LNCAP (cell line): ENCODE data around the gene CHRNA4.

Experiments used
- TF ChIP-seq, protein P1 (sequence below): fragments of 450-650 bp; IDR thresholded peaks from 2 replicates; pipeline ENCODE4 v1.5.1; 2017; ENCODE audit warnings: mild to moderate bottlenecking

CHRNA4 gene

DNA sequence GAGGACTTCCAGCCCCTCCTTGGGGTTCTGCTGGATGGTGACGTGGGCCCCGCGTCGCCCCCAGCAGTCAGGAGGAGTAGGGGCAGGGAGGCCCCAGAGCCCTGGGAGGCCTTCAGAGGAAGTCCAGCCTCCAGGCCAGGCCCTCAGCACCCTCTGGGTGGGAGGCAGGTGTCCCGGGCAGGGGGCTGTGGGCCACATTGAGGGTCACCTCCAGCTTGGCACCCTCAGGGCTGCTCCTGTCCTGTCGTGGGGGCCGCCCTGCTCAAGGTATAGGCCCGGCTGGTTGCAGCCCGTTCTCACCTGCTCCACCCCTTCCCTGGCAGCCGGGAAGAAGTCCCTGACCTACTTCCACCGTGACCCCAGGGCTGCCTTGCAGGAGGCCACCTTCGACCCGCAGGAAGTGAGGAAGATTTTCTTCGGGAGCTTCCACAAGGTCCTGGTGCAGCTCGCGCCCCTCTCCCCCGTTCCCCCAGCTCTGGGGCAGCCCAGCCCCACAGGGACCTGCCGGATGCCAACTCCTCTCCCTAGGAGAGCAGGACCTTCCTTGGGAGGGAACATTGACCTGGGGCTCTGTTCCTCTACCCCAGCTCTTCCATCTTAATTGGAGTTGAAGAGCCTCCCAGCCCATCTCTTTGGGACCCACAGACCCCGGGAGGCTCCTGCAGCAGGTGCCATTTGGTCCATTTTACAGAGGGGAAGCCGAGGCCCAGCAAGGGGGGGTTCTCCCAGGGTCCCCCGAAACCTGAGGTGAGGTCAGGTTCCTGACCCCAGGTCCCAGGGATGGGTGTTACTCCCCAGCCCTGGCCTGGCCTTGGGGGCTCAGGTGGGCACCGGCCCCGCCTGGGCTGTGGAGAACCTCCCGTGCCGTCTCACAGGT is 41.7 kb downstream of the CHRNA4 start:
- TF ChIP-seq, protein P1, sequence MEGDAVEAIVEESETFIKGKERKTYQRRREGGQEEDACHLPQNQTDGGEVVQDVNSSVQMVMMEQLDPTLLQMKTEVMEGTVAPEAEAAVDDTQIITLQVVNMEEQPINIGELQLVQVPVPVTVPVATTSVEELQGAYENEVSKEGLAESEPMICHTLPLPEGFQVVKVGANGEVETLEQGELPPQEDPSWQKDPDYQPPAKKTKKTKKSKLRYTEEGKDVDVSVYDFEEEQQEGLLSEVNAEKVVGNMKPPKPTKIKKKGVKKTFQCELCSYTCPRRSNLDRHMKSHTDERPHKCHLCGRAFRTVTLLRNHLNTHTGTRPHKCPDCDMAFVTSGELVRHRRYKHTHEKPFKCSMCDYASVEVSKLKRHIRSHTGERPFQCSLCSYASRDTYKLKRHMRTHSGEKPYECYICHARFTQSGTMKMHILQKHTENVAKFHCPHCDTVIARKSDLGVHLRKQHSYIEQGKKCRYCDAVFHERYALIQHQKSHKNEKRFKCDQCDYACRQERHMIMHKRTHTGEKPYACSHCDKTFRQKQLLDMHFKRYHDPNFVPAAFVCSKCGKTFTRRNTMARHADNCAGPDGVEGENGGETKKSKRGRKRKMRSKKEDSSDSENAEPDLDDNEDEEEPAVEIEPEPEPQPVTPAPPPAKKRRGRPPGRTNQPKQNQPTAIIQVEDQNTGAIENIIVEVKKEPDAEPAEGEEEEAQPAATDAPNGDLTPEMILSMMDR: no peak

- TF ChIP-seq, protein P1: no peak
These were observed 42.6 kb downstream of the CHRNA4 start for GRCh38 chr20:63318391-63319163.

- TF ChIP-seq, protein P1: no peak
These were observed 43.4 kb downstream of the CHRNA4 start for GRCh38 chr20:63317601-63318291.

GRCh38 chr20:63317061-63317460 is 44.1 kb downstream of the CHRNA4 start:
- TF ChIP-seq, protein P1: no peak

DNA sequence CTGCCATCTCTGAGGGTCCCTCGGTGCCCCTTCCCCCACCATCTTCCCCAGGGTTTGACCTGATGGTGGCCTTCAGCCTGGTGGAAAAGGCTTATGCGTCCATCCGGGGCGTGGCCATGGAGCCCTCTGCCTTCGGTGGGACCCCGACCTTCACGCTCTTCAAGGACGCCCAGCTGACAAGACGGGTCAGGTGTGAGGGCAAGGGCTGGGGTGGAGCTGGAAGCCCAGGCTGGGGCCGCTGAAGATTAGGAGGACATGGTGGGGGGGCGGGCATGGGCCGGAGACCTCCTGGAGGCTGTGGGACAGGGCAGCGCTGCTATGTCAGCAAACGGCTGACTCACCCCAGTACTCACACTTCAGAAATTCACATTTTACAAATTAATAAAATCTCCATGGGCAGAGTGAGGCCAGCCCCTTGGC is 44.6 kb downstream of the CHRNA4 start:
- TF ChIP-seq, protein P1: no peak

DNA sequence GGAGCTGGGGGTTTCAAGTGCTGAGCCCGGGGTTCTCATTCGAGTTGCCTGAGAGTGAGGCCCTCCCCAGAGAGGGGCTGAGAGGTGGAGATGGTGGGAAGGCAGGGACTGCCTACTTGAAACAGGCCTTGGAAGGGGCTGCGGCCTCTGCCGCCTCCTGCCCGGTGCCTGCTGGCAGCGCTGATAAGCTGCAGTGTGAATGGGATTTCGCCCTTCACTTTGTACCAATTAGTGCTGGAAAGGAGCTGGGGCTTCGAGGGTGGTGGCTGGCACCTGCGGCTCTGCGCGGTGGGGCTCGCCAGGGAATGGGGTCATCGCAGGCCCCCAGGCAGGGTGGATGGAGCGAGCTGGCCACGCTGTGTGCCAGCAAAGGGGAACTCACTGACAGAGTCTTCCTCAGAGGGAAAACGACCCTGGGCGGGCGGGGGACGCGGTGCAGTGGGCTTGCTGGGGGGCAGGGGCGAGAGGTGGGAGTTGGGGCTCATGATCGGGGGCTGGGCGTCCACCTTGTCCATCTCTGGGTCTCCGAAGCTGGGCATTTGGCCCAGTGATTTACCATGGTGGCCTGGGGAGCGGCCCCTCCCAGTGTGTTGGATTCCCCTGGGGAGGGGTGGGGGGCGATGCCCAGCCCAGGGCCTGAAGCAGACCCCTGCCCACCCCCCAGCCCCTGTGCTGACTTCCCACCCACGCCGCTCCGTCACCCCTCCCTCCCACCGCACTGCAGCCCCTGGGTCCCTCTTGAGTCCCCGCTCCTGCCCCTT is 45.2 kb downstream of the CHRNA4 start:
- TF ChIP-seq, protein P1: no peak

DNA sequence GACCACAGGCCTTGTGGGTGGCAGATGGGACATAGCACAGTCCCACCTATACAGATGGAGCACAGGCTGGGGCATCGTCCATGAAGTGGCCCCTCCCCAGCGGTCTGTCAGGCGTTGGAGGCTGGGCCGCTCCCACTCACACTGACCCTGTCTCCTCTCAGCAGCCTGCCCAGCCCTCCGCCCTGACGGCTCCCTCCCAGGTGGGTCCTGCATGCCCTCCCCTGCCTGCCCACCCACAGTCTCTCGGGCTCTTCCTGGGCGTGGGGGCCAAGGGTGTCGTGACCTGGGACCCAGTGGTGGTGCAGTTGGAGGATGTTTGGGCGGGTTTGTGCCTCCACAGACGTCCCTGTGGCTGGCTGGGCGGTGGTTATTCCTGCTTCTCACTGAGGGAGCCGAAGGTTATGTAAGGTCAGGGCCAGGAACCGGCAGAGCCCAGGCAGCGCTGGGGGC is 45.9 kb downstream of the CHRNA4 start:
- TF ChIP-seq, protein P1: no peak
